Smooth muscle cell (in vitro differentiated cells): ENCODE measurements around the gene RBMS3. TPM values are rescaled to one million over a fixed set of nuclear protein-coding genes. Genes with fewer than 3 reads are reported as not detected.

Experiments
- DNase-seq: peaks from one replicate; lab custom pipeline; 2025; ENCODE audit not compliant: unreplicated experiment; lab: John Stamatoyannopoulos, UW
- H2AFZ ChIP-seq: fragments of 200-600 bp; sonication (generic); 2 replicates; pipeline ENCODE4 v1.6.0; 2016; ENCODE audit warnings: antibody characterized with exemption, low read depth, mild to moderate bottlenecking
- H3F3A ChIP-seq: fragments of 200-600 bp; sonication (generic); 2 replicates; pipeline ENCODE4 v1.6.0; 2017; ENCODE audit warnings: antibody characterized with exemption, low read depth
- H3K27ac ChIP-seq: fragments of 200-600 bp; sonication (generic); 2 replicates; pipeline ENCODE4 v1.5.1; 2016; ENCODE audit warnings: low read depth, mild to moderate bottlenecking
- H3K27me3 ChIP-seq: fragments of 200-600 bp; sonication (generic); 2 replicates; pipeline ENCODE4 v1.6.1; 2016; ENCODE audit warnings: low read depth, mild to moderate bottlenecking
- H3K36me3 ChIP-seq: fragments of 200-600 bp; sonication (generic); 2 replicates; pipeline ENCODE4 v1.5.1; 2016; ENCODE audit warnings: low read depth
- H3K4me1 ChIP-seq: fragments of 200-600 bp; sonication (generic); 2 replicates; pipeline ENCODE4 v1.5.1; 2016; ENCODE audit warnings: low read depth
- H3K4me2 ChIP-seq: fragments of 200-600 bp; sonication (generic); 2 replicates; pipeline ENCODE4 v1.6.0; 2016; ENCODE audit warnings: mild to moderate bottlenecking
- H3K4me3 ChIP-seq: fragments of 200-600 bp; sonication (generic); 2 replicates; pipeline ENCODE4 v1.5.1; 2016; ENCODE audit warnings: mild to moderate bottlenecking
- H3K79me2 ChIP-seq: fragments of 200-600 bp; sonication (generic); 2 replicates; pipeline ENCODE4 v1.6.0; 2016; ENCODE audit warnings: low read depth, mild to moderate bottlenecking
- H3K9ac ChIP-seq: fragments of 200-600 bp; sonication (generic); 2 replicates; pipeline ENCODE4 v1.6.0; 2016; ENCODE audit warnings: low read depth
- H3K9me3 ChIP-seq: fragments of 200-600 bp; sonication (generic); replicated peaks from 2 replicates; pipeline ENCODE4 v1.5.1; 2016; ENCODE audit warnings: low read depth
- H4K20me1 ChIP-seq: fragments of 200-600 bp; sonication (generic); 2 replicates; pipeline ENCODE4 v1.6.0; 2016; ENCODE audit warnings: low read depth
- CTCF ChIP-seq: fragments of 200-600 bp; sonication (generic); IDR thresholded peaks from 2 replicates; pipeline ENCODE4 v1.5.1; 2017; ENCODE audit warnings: borderline replicate concordance, mild to moderate bottlenecking, antibody characterized with exemption; ENCODE audit not compliant: insufficient read depth, poor library complexity, severe bottlenecking
- WGBS: methylation state at CpG from one replicate; pipeline ENCODE4 v1.1.7; 2016; ENCODE audit warnings: low lambda C conversion rate; 5-methylcytosine and 5-hydroxymethylcytosine counted together
- polyA plus RNA-seq: library from polyadenylated mRNA; unstranded; fragments of >200 nt; fragmentation: Nextera tagmentation; extraction: Ambion mirVana; gene quantifications from 2 replicates; pipeline ENCODE4 v1.2.1, GENCODE V29; 2016
- total RNA-seq: library from RNA; depleted of rRNA; stranded (reverse); fragments of >200 nt; gene quantifications from 2 replicates; pipeline ENCODE4 v1.2.3, GENCODE V29; 2014

The RBMS3 gene
- total and polyA plus RNA-seq, 2 experiments from 2014 or later: 42.9 to 50.6 TPM

- H4K20me1 ChIP-seq: peaks cover 3% of the 10 kb centered on the region
- H3K27ac ChIP-seq: peak overlapping the region; percentile 96
- 94% methylated on average over 1 of the region's 1 CpG for WGBS
- H3K9ac ChIP-seq: no peak overlapping the region
- no peaks in the 10 kb centered on the region for H3K9me3 ChIP-seq
- no peak for DNase-seq
- no peak overlapping the region for H2AFZ ChIP-seq
- H3K4me2 ChIP-seq: no peak overlapping the region
- no peaks in the 10 kb centered on the region for H3K36me3 ChIP-seq
- H3K4me1 ChIP-seq: no peaks in the 10 kb centered on the region
- H3F3A ChIP-seq: peaks cover 19% of the 10 kb centered on the region
- no peak overlapping the region for H3K4me3 ChIP-seq
- peaks cover 72% of the 10 kb centered on the region for H3K79me2 ChIP-seq
- no peak for TF ChIP-seq CTCF
- H3K27me3 ChIP-seq: no peaks in the 10 kb centered on the region
Observed at GRCh38 chr3:29382845-29383244, 102.0 kb downstream of the RBMS3 start.

- no peaks in the 10 kb centered on the region for H3K36me3 ChIP-seq
- no peak for TF ChIP-seq CTCF
- no peaks in the 10 kb centered on the region for H3K9me3 ChIP-seq
- H3F3A ChIP-seq: peaks cover 15% of the 10 kb centered on the region
- peak overlapping the region; percentile 81 for H3K9ac ChIP-seq
- no peaks in the 10 kb centered on the region for H3K4me1 ChIP-seq
- H3K4me2 ChIP-seq: peak overlapping the region; percentile 77
- no peaks in the 10 kb centered on the region for H3K27me3 ChIP-seq
- 14% methylated on average over 6 of the region's 6 CpGs for WGBS
- H3K27ac ChIP-seq: peak overlapping the region; percentile 96
- no peaks in the 10 kb centered on the region for H4K20me1 ChIP-seq
- no peak overlapping the region for H2AFZ ChIP-seq
- peak overlapping the region; percentile 7 for H3K4me3 ChIP-seq
- H3K79me2 ChIP-seq: peaks cover 73% of the 10 kb centered on the region
- no peak for DNase-seq
Observed at GRCh38 chr3:29384640-29385039, 103.8 kb downstream of the RBMS3 start.

- no peak for DNase-seq
- no peak for TF ChIP-seq CTCF
- Histone ChIP-seq H3K9me3 (no peaks in the 10 kb centered on the region), H3K36me3 (no peaks in the 10 kb centered on the region), H3K27me3 (no peaks in the 10 kb centered on the region), H3K79me2 (peaks cover 73% of the 10 kb centered on the region), H3K4me2 (peak overlapping the region; percentile 77), H3K4me1 (no peaks in the 10 kb centered on the region), H4K20me1 (no peaks in the 10 kb centered on the region), H3K9ac (peak overlapping the region; percentile 81), H3K4me3 (peak overlapping the region; percentile 7), H3F3A (peaks cover 15% of the 10 kb centered on the region), H3K27ac (peak overlapping the region; percentile 96), H2AFZ (no peak overlapping the region)
- WGBS: 29% methylated on average over 5 of the region's 5 CpGs
Observed at GRCh38 chr3:29385046-29385830, 104.4 kb downstream of the RBMS3 start.

GRCh38 chr3:29389362-29389761, 108.5 kb downstream of the RBMS3 start:
- Histone ChIP-seq H3K9me3 (no peaks in the 10 kb centered on the region), H3K27me3 (no peaks in the 10 kb centered on the region), H3K4me1 (no peaks in the 10 kb centered on the region), H3K4me3 (no peak overlapping the region), H3K9ac (no peak overlapping the region), H2AFZ (no peak overlapping the region), H3F3A (peaks cover 11% of the 10 kb centered on the region), H4K20me1 (no peaks in the 10 kb centered on the region), H3K36me3 (no peaks in the 10 kb centered on the region), H3K79me2 (peaks cover 78% of the 10 kb centered on the region), H3K27ac (no peak overlapping the region), H3K4me2 (no peak overlapping the region)
- TF ChIP-seq CTCF: no peak
- WGBS: 83% methylated on average over 2 of the region's 2 CpGs
- no peak for DNase-seq
